NCI-H1092 treated with DMSO at 0.1 percent for 48 hours (cell line): ENCODE data around the gene PIK3CB.
"Not testable (repeated sequence)": the region's sequence is repeated elsewhere in the genome, so short reads cannot be mapped to it uniquely, and the experiment has no call there.

Experiments used
- DNase-seq: peaks from one replicate; lab custom pipeline; 2025; lab: John Stamatoyannopoulos, UW

Gene PIK3CB

DNA sequence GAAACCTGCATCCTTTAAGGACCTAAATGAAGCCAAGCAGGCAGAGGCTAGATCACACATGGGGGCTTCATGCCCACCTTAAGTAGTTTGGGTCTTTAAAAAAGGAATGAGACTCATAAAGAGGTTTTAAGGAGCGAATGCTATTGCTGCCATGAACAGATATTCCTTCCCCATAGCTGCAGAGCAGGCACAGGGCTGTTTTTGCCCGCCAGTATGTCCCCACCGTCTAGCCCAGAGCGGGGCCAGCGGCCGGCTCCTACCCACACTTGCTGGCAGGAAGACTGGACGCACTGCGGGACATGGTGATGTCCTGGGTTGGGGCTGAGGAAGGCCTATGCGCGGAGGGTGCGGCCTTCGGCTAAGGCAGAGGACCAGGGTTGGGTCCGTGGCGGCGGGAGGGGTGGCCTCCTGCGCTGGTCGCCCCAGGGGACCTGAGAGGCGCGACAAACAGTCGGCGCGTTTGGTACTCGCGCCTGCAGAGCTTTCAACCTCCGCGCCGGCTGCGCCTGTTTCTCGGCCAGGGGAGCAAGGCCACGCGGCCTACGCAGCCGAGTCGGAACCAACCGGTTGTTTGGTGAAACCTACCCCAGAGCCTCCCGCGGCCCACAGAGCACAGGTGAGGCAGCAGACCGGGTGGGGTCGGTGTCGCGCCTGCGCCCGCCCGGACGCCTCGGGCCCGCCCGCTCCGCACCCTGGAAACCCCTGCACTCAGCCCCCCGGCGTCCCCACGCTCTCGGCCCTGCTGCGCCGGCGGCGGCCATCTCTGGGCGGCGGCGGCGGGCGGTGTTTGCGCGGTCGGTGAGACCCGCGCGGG is 226.2 kb downstream of the PIK3CB start, which contains the start of gene FAIM:
Gene FAIM, plus strand, starts transcription at position 450 of the 814 bp plus-strand sequence. CDS start 10,956 bp downstream, outside the sequence.
- peak; percentile 73 for DNase-seq

DNA sequence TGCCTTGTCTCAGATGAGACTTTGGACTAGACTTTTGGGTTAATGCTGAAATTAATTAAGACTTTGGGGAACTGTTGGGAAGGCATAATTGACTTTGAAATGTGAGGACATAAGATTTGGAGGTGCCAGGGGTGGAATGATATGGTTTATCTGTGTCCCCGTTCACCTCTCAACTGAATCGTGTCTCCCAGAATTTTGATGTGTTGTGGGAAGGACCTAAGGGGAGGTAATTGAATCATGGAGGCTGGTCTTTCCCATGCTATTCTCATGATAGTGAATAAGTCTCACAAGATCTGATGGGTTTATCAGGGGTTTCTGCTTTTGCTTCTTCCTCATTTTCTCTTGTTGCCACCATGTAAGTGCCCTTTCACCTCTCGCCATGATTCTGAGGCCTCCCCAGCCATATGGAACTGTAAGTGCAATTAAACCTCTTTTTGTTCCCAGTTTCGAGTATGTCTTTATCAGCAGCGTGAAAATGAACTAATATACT is 230.6 kb downstream of the PIK3CB start:
- DNase-seq, result not testable (repeated sequence)
